ENCODE results near the gene PPP1R12B.

- TF ChIP-seq POLR2AphosphoS5 (IDR thresholded peaks at IDR 0.05; ENCODE audit: low read depth, low read length) (no peak), CTCF (IDR thresholded peaks at IDR 0.05) (no peak), SIN3A (IDR thresholded peaks at IDR 0.05; ENCODE audit: borderline replicate concordance, insufficient read depth, low read depth, low read length) (no peak), REST (IDR thresholded peaks at IDR 0.05; ENCODE audit: insufficient read depth in 1 of 2, low read depth in 2 of 2, low read length in 1 of 2) (no peak)
These were observed 245.3 kb downstream of the PPP1R12B start for GRCh38 chr1:202593845-202594244.

Data from Panc1 (cell line).